Lung (tissue), 12 donors: ENCODE results near the gene CNTNAP2. TPM values are rescaled to one million over a fixed set of nuclear protein-coding genes. Genes with fewer than 3 reads are reported as not detected.

ENCODE experiments used
- ATAC-seq: fragments of 200-7000 bp; cut with Tn5 transposase; one replicate; pipeline ENCODE4 v1.9.1; 2020; ENCODE audit warnings: moderate number of reproducible peaks; ENCODE audit not compliant: insufficient read depth, low FRiP score
- DNase-seq, 3 donors: peaks; one replicate each; pipeline ENCODE4 v3.0.0-alpha.2; 2013 to 2017
- H3K27ac ChIP-seq, 2 donors: one replicate each; pipeline ENCODE4 v1.5.1; 2013; ENCODE audit warnings: mild to moderate bottlenecking in 2 of 2, moderate library complexity in 2 of 2, control low read depth in 1 of 2, inconsistent platforms in 1 of 2, low read depth in 1 of 2, low read length in 1 of 2
- H3K27me3 ChIP-seq, 3 donors: one replicate each; pipeline ENCODE4 v1.5.1; 2013; ENCODE audit warnings: low read length in 2 of 3; ENCODE audit not compliant: control insufficient read depth in 3 of 3, insufficient read depth in 3 of 3
- H3K36me3 ChIP-seq, 4 donors: one replicate each; pipeline ENCODE4 v1.5.1; 2013; ENCODE audit warnings: low read length in 4 of 4, mild to moderate bottlenecking in 1 of 4, moderate library complexity in 1 of 4; ENCODE audit not compliant: control insufficient read depth in 4 of 4, insufficient read depth in 4 of 4
- H3K4me1 ChIP-seq, 5 donors: one replicate each; pipeline ENCODE4 v1.5.1; 2013; ENCODE audit warnings: low read length in 5 of 5, mild to moderate bottlenecking in 2 of 5, moderate library complexity in 1 of 5; ENCODE audit not compliant: control insufficient read depth in 5 of 5, insufficient read depth in 5 of 5
- H3K4me3 ChIP-seq: one replicate; pipeline ENCODE4 v1.5.1; 2013; ENCODE audit warnings: mild to moderate bottlenecking, control low read depth, moderate library complexity
- H3K9ac ChIP-seq, 2 donors: one replicate each; pipeline ENCODE4 v1.5.1; 2013; ENCODE audit warnings: low read length in 2 of 2, control low read depth in 1 of 2; ENCODE audit not compliant: insufficient read depth in 1 of 2
- H3K9me3 ChIP-seq, 4 donors: one replicate each; pipeline ENCODE4 v1.5.1; 2013; ENCODE audit warnings: low read length in 3 of 4, mild to moderate bottlenecking in 1 of 4, moderate library complexity in 1 of 4; ENCODE audit not compliant: control insufficient read depth in 4 of 4, insufficient read depth in 3 of 4
- CTCF ChIP-seq: IDR thresholded peaks from 2 replicates; pipeline ENCODE4 v1.5.1; 2012; ENCODE audit warnings: mild to moderate bottlenecking; ENCODE audit errors: control extremely low read depth, extremely low read depth
- WGBS, 2 donors: extraction: QIAGEN DNeasy Blood & Tissue Kit; methylation state at CpG; one replicate each; pipeline ENCODE4 v1.1.7; 2013; 5-methylcytosine and 5-hydroxymethylcytosine counted together
- polyA plus RNA-seq, 2 donors: library from polyadenylated mRNA; stranded (reverse); fragments of 200-250 nt; gene quantifications; one replicate each; pipeline ENCODE4 v1.2.1, GENCODE V29; 2013
- total RNA-seq, 2 donors: library from RNA; depleted of rRNA in 1 of 2; stranded (reverse); fragments of >200 nt in 1 of 2; gene quantifications; one replicate each; pipeline ENCODE4 v1.2.1, GENCODE V29; 2014 to 2021
- donor health status: control.
- donor health status: control.
- donor health status: Bipolar disorder and iron deficiency.
- donor health status: healthy.
- donor health status: DM: yes; HTN: yes; CAD: no.

Gene CNTNAP2
- total and polyA plus RNA-seq, 4 donors: 0.18 to 45.3 (median 0.52) TPM

- WGBS, 2 donors: 41 to 48% methylated on average over 5 of the region's 5 CpGs
- Histone ChIP-seq H3K27ac (no peak overlapping the region), H3K9me3 (peaks cover 0 to 3% (median 0%) of the 10 kb centered on the region in 4 donors), H3K4me1 (peaks cover 0 to 9% (median 0%) of the 10 kb centered on the region in 5 donors), H3K27me3 (no peaks in the 10 kb centered on the region), H3K36me3 (no peaks in the 10 kb centered on the region), H3K4me3 (no peak overlapping the region), H3K9ac (no peak overlapping the region)
- ATAC-seq: no peak
- DNase-seq: no peak
- TF ChIP-seq CTCF: no peak
These were observed 19.6 kb upstream of the CNTNAP2 start for GRCh38 chr7:146096994-146097393.

GRCh38 chr7:146106319-146106718 lies 10.3 kb upstream of the CNTNAP2 start:
- Histone ChIP-seq H3K9me3 (no peaks in the 10 kb centered on the region), H3K27me3 (no peaks in the 10 kb centered on the region), H3K4me1 (no peaks in the 10 kb centered on the region), H3K27ac (no peak overlapping the region), H3K4me3 (no peak overlapping the region), H3K36me3 (no peaks in the 10 kb centered on the region), H3K9ac (no peak overlapping the region)
- DNase-seq: no peak
- WGBS, 2 donors: 41 to 65% methylated on average over 3 of the region's 3 CpGs
- ATAC-seq: no peak
- no peak for TF ChIP-seq CTCF

GRCh38 chr7:146112755-146113154 lies 3.8 kb upstream of the CNTNAP2 start:
- Histone ChIP-seq H3K4me3 (no peak overlapping the region), H3K9me3 (peaks cover 0 to 2% (median 0%) of the 10 kb centered on the region in 4 donors), H3K36me3 (no peaks in the 10 kb centered on the region), H3K27ac (no peak overlapping the region), H3K9ac (no peak overlapping the region), H3K27me3 (no peaks in the 10 kb centered on the region), H3K4me1 (peaks cover 0 to 11% (median 0%) of the 10 kb centered on the region in 5 donors)
- ATAC-seq (no peak), DNase-seq (no peak)
- TF ChIP-seq CTCF: no peak
- 57 to 63% methylated on average over 1 of the region's 1 CpG for WGBS, 2 donors

GRCh38 chr7:146115548-146115850 lies 1.1 kb upstream of the CNTNAP2 start:
- no peak overlapping the region for H3K27ac ChIP-seq
- no peak overlapping the region for H3K4me3 ChIP-seq
- H3K9ac ChIP-seq: no peak overlapping the region
- 9 to 12% methylated on average over 15 of the region's 15 CpGs for WGBS, 2 donors
- peaks cover 0 to 2% (median 0%) of the 10 kb centered on the region in 4 donors for H3K9me3 ChIP-seq
- DNase-seq: no peak
- H3K27me3 ChIP-seq: no peaks in the 10 kb centered on the region
- no peaks in the 10 kb centered on the region for H3K36me3 ChIP-seq
- peaks cover 0 to 11% (median 0%) of the 10 kb centered on the region in 5 donors for H3K4me1 ChIP-seq
- no peak for TF ChIP-seq CTCF
- ATAC-seq: no peak
